Lower leg skin (tissue), 3 donors: ENCODE data around the gene TUBA3C.

Experiments used
- POLR2A ChIP-seq, 2 donors: fragments of 450-650 bp; IDR thresholded peaks; one replicate each; pipeline ENCODE4 v1.6.1; 2016 to 2017; ENCODE audit warnings: antibody characterized with exemption in 2 of 2, mild to moderate bottlenecking in 1 of 2, moderate library complexity in 1 of 2
- TF ChIP-seq, protein P1 (sequence below), 3 donors: fragments of 450-650 bp; IDR thresholded peaks; one replicate each; pipeline ENCODE4 v1.5.1; 2016; ENCODE audit warnings: antibody characterized with exemption in 3 of 3, mild to moderate bottlenecking in 3 of 3, moderate library complexity in 2 of 3

DNA sequence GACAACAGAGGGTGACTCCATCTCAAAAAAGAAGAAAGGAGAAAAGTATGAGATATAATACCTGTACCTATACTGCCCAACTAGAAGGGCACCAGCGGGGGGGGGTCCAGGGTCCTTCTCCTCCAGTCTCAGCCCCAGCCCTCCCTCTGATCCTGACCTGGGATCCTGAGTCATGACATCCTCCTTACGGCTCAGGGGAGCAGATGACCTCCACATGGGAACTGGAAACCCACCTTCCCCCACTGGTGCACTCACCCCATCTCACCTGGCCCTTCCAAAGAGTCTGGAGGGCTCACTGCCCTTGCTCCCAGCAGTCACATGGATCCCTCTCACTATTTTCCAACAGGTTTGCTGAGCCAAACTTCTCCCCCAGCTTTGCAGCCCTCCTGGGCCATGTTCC lies 24.2 kb downstream of the TUBA3C start:
- TF ChIP-seq, protein P1, sequence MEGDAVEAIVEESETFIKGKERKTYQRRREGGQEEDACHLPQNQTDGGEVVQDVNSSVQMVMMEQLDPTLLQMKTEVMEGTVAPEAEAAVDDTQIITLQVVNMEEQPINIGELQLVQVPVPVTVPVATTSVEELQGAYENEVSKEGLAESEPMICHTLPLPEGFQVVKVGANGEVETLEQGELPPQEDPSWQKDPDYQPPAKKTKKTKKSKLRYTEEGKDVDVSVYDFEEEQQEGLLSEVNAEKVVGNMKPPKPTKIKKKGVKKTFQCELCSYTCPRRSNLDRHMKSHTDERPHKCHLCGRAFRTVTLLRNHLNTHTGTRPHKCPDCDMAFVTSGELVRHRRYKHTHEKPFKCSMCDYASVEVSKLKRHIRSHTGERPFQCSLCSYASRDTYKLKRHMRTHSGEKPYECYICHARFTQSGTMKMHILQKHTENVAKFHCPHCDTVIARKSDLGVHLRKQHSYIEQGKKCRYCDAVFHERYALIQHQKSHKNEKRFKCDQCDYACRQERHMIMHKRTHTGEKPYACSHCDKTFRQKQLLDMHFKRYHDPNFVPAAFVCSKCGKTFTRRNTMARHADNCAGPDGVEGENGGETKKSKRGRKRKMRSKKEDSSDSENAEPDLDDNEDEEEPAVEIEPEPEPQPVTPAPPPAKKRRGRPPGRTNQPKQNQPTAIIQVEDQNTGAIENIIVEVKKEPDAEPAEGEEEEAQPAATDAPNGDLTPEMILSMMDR (IDR thresholded peaks at IDR 0.05) = no peak
- TF ChIP-seq POLR2A (IDR thresholded peaks at IDR 0.05) = no peak
